HG03432 (cell line): ENCODE results near the gene CDKN2B-AS1.

ENCODE experiments used
- ATAC-seq: cut with Tn5 transposase; IDR thresholded peaks from one replicate; pipeline ENCODE4 v1.9.1; 2021; ENCODE audit warnings: mild to moderate bottlenecking, moderate library complexity; ENCODE audit not compliant: unreplicated experiment

Gene CDKN2B-AS1

GRCh38 chr9:22148876-22149637, 154.5 kb downstream of the CDKN2B-AS1 start:
- ATAC-seq, result no peak

GRCh38 chr9:22154064-22154463, 159.5 kb downstream of the CDKN2B-AS1 start:
- ATAC-seq, result no peak

DNA sequence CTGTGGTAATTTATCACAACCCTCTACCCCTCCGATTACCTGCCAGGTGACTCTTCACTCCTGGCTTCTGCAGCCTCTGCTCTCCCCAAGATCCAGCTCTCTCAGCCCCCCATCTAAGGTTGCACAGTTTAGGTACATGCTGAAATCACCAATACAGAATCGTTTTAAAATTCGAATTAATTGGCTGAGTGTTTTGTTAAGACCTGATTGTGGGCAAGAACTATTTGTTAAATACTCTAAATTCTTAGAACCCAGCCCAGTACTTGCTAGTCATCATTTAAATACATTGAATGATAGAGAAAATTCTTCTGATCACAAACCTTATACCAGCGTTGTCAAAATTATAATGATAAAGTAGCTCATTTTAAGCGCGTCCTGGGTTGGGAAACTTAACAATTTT, 162.0 kb downstream of the CDKN2B-AS1 start:
- no peak for ATAC-seq

DNA sequence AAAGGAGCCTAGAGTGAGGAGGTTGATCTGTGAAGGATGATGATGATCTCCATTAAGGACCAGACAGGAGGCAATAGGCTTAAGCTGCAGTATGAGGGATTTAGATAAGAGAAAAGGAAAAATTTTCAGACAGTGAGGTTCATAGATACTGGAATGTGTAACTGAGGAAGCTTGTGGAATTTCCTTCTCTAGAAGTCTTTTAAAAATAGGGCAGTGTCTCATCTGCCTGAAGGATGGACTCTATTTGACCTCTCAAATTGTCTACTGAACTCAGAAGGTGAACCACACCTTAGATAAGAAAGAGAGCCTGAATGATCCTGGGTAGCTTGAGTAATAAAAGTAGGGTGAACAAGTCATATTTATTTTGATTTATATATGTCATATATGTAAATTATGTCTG, 162.7 kb downstream of the CDKN2B-AS1 start:
- ATAC-seq, result no peak

DNA sequence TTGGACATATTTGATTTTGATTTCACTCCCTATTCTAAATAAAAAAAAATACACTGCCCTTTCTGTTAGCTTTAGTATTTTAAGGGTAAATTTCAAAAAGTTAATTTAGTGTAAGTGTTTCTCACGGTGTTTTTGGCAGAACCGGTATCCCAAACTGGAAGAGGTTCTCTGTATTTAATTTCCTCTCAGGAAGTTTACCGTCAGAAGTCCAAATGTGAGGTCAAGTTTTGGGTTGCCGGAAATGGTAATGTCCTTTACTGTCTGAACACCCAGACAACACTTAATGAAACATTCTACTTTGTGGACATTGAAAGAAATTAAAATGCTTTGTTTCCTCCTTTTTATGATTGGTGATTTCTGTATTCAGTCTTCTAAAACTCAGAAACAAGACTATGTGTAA, 163.2 kb downstream of the CDKN2B-AS1 start:
- ATAC-seq, result no peak

DNA sequence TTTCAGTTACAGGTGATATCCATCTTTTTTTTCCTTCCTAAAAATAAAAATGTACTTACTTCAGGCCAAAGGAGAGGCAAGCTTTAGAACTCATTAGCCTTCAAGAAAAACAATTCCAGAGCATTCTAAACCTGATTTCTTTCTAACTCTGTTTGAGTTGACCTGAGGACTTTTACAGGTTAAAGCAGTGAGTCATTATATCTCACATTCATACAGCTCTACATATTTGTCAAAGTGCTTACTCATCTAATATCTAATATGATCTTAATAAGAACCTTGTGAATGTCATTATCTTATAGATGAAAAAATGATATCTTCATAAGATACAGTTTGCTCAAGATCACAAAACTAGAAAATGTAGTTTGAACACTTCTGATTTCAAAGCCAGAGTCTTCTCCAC, 163.7 kb downstream of the CDKN2B-AS1 start:
- no peak for ATAC-seq

GRCh38 chr9:22158927-22159346, 164.3 kb downstream of the CDKN2B-AS1 start:
- ATAC-seq, result no peak

- no peak for ATAC-seq
Measured at GRCh38 chr9:22159586-22159985, 165.0 kb downstream of the CDKN2B-AS1 start.

GRCh38 chr9:22160221-22160620, 165.6 kb downstream of the CDKN2B-AS1 start:
- ATAC-seq, result no peak

DNA sequence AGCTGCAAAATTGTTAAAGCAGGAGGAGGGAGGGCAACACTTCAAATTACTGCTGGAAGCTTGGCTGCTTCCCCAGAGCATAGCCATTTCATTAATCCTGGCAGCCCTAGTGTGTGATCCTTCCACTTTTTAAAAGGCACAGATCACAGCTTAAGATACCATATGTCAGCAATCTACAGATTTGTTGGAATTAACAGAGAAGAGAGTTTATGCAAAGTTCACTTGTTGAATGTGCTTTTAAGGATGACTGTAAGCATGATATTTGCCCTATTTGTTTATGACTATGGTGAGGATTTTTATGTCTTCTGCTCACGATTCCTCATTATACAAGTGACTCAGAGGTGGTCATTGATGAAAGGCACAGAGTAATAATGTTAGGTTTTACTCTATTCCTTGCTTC, 170.6 kb downstream of the CDKN2B-AS1 start:
- no peak for ATAC-seq

DNA sequence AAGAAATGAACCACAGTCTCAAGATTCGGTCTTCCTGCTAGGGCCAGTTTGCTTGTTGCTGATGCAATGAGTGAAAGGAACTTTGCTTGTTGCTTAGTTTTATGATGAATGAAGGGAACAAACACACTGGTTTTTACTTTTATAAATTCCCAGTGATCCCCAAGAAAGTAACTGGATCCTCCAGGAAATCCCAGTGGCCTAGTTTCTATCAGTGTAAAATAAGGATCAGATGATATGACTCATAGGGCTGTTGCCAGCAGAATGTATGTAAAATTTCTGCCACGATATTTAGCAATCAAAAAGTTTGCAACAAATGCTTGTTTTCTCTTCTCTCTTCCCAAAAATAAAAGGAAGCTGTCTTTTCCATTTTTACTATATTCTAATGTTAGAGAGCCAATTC, 174.7 kb downstream of the CDKN2B-AS1 start:
- ATAC-seq, result no peak

DNA sequence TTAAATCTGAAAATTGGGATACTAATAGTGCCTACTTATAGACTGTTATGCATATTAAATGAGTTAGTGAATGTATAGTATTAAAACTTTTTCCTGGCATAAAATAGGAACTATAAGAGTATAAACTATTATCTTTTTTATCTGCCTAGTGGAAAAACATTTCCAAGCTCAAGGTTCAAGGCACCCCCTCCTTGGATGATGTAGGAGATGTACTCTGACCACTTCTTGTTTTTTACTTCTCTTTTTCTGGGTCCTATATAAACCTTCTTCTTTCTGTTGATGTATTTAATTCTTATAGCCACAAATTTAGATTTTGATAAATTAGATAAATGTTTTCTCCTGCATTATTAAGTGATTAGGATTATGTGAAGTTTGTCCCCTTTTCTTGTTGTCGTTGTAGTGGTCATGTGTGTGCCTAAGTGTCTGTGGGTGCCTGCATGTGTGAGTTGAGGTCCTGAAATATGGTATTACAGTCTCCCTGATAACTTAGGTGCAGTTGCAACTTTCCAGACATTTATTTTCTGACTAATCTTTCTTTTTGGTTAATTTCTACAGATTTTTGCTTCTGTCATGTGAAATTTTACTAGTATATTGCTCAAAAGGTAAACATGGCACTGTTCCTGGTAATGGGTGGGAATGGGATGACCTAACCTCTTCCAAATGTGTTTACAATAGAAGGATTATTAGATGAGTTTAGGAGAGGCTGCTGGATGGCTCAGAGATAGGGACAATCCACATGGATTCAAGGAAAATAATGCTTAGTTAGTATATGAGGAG, 175.3 kb downstream of the CDKN2B-AS1 start:
- ATAC-seq, result no peak
